NCI-H510A treated with DMSO at 0.1 percent for 48 hours (cell line): Measurements from ENCODE around the gene SCN3A.

ENCODE experiments used
- DNase-seq: peaks from one replicate; lab custom pipeline; 2025; lab: John Stamatoyannopoulos, UW

SCN3A gene

DNA sequence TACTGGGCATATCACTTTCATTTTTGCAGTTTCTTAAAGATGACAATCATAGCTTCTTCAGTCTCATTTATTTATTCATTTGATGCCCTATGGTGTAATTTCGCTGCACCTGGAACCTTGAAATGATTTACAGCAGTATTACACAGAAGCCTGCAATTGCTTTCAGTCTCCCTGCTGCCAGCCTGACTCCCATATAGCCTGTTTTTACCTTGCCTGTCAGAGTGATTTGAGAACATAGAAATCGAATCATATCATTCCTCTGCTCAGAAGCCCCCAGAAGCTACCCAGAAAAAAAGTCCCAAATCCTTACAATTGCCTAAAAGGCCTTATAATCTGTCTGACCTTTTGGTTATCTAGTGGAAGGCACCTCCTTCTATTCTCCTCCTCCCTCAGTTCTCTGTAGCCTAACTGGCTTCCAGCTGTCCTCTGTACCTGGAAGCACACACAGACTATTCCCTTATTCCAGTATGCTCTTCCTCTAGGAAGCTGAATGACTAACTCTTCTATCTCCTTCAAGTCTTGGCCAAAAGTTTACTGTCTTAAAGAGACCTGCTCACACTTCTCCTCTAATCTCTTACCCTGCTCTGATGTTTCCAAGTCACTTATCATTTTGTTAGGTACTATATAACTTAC lies 12.6 kb downstream of the SCN3A start:
- no peak for DNase-seq

DNA sequence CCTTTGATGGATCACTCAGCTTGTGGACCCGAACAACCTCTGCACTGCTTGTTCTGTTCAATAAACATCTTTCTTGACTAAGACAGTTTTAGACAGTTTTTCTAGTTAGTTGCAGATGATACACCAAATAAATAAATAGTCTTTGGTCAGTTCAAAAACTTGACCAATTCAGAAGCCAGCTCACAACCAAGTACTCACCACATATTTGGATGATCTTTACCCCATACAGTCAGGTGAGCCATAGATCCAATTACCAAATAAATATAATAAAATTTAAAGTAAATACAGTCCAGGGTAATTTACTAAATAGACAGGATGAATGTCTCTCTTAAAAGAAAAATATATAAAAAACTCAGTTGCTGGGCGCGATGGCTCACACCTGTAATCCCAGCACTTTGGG lies 18.2 kb downstream of the SCN3A start:
- no peak for DNase-seq

DNA sequence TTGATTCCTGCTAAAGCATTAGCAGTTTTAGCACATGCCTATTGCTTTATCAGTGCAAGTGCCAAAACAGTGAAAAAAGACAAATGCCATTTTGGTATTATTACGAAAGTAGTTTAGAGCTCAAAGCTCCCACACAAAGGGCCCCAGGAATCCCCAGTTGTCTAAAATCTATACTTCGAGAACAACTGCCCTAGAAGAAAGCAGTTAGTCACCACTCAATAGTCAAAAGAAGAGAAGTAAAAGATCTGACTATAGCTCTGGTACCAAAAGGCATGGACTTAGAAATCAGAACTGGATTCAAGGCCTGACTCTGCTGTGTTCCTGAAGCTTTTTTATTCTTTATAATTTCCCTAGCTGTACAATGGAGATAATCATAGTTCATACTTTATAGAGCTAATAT lies 21.8 kb downstream of the SCN3A start:
- no peak for DNase-seq

DNA sequence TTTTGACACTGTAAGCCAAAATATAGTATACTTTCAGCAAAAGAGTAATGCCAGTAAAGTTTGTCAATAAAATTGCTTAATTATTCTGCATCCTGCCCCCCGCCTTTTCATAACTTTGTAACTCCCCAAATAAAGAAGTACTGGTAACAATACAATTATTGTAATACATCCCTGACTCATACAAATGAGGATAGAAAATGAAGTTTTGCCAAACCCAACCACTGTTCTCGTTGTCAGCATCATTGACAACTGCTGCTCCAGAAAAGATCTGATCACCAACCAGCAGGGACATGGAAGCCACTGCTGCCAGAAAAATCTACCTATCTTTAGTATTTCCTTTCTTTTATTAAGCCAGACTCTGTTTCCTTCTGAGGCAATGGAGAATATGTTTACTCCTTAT lies 27.1 kb downstream of the SCN3A start:
- DNase-seq: no peak

GRCh38 chr2:165173215-165173614 lies 30.6 kb downstream of the SCN3A start:
- no peak for DNase-seq

DNA sequence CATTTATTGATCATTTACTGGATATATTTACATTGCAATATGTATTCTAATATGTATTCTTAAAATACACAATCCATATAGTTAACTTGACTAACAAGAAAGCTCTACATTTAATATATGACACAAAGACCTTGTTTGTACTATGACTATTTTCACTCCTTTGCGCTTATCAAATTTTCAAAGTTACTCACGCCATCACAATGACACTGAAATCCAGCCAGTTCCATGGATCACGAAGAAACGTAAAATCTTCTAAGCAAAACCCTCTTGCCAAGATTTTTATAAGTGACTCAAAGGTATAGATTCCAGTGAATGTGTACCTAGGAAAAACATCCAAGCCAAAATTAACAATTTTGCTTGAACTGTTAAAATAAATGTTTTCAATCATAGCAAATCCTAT lies 39.6 kb downstream of the SCN3A start:
- DNase-seq: no peak

GRCh38 chr2:165163761-165164160 lies 40.1 kb downstream of the SCN3A start:
- no peak for DNase-seq

DNA sequence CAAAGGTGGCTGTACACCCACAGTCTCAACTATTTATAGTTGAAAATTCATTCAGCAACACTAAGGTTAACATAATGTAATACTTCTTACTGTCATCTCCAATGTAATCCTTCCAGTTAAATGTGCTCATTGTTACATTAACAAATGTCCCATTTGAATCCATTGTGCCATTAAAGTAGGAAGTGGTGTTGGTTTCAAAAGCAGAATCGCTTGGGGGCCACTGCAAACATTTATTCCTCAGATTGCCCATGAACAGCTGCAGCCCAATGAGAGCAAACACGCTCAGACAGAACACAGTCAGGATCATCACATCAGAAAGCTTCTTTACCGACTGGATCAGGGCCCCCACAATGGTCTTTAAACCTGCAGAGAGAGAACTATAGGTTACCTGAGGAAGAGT lies 41.4 kb downstream of the SCN3A start:
- DNase-seq: no peak

- no peak for DNase-seq
Observed at GRCh38 chr2:165161510-165161909, 42.3 kb downstream of the SCN3A start.

GRCh38 chr2:165157160-165157559 lies 46.7 kb downstream of the SCN3A start:
- DNase-seq: no peak

DNA sequence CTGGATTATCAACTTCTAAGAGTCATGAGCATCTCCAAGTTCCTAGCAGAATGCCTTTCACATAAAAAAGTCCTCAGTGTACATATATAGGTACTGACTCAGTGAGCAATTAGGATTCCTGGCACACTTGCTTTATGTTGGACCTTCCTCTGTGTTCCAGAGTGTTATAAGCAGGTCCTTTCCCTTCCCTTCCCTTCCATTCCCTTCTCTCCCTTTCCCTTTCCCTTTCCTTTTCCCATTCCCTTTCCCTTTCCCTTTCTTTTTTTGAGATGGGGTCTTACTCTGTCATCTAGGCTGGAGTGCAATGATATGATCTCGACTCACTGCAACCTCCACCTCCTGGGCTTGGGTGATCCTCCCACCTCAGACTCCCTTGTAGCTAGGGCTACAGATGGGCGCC lies 48.7 kb downstream of the SCN3A start:
- DNase-seq: no peak

DNA sequence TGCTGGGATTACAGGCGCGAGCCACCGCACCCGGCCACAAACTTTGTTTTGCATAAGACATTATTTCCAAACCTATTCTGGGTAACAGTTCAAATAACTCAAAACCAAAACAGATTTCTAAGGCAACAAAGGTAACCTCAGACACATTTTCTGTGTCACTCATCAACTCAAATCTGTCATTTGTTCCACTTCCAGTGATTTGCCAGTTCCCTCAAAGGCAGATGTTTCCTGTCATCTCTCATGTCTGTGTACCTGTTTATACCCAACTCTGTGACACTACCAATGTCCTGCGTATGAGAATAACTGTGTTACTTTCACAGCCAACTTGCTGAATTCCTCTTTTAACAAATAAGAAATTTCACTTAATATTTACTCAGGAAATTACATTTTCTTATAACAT lies 54.4 kb downstream of the SCN3A start:
- no peak for DNase-seq

- DNase-seq: no peak
Observed at GRCh38 chr2:165147186-165148045, 56.4 kb downstream of the SCN3A start.

DNA sequence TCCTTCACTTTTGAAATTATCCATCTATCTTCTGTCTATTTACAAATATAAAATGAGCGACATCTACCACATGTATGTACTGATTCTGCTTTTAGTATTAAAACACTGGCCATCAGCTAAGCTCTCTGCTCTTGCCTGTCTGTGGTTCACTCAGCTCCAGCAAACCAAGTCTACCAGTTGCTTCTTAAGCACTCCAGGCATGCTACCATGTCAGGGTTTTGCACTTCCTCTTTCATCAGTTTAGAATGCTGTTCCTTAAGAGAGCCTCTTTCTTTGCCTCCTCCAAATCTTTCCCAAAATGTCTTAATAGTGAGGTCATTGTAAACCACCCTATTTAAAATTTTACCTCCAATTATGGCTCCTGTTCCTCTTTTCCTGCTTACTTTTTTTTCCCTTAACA lies 59.5 kb downstream of the SCN3A start:
- no peak for DNase-seq

GRCh38 chr2:165141601-165142354 lies 62.1 kb downstream of the SCN3A start:
- no peak for DNase-seq

DNA sequence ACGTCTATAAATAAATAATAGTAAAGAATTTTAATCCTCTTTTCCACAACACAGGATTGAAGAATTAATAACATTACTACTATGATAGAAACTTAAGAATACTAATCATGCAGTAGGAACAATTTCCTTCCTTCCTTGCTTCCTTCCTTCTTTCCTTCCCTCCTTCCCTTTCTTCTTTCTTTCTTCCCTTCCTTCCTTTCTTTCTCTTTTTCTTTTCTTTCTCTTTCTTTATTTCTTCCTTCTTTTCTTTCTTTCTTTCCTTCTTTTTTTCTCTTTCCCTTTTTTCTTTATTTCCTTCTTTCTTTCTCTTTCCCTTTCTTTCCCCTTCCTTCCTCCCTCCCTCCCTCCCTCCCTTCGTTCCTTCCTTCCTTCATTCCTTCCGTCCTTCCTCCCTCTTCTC lies 77.6 kb downstream of the SCN3A start:
- no peak for DNase-seq

GRCh38 chr2:165122521-165122920 lies 81.3 kb downstream of the SCN3A start:
- no peak for DNase-seq

DNA sequence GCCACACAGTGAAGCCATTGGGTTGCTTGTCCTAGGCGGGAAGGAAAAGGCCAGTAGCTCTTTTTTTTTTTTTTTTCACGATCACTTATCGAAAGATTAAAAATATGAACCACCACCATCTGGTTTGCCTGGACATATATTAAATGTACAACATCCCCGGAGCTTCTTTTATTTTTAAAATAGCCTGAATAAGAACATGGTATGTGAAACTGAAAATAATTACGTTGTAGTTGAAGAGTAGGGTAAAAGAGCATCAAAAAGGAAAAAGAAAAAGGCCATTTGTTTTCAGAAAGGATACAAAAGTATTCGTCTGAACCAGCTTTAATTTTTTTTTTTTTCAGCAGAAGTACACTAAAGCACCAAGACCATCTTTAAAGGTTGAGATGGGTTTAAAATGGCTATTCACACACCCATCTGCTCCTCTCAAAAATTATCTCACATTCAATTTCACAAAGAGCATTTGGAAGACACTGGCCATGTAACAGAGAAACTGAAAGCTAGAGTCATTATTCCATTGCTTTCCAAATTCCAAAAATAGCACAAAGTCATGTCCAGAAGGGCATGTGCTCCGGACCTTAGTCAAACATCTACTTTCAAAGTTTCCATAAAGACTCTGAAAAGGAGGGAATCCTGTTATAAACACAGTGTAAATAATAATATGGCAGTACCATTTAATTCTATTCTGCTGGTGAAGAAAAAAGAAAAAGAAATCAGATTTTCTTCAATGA lies 82.9 kb downstream of the SCN3A start:
- DNase-seq: no peak

DNA sequence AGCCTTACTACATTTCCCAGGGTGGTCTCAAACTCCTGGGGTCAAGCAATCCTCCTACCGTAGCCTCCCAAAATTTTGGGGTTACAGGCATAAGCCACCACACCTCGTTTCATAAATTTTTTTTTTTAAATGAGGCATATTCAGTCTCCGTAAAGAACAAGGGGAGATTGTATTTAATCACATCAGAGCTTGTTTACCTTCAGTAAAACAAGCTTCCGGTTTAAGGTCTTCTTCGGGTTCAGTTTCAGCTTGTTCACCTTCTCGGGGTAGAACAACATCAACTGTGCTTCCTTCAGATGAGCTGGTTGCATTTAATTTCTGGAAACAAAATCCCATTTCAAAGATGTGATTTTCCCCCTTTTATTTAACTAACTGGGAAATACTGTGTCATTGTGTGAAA lies 88.6 kb downstream of the SCN3A start:
- DNase-seq: no peak

GRCh38 chr2:165114346-165114939 lies 89.4 kb downstream of the SCN3A start:
- DNase-seq: no peak

- no peak for DNase-seq
Observed at GRCh38 chr2:165113414-165113813, 90.4 kb downstream of the SCN3A start.

DNA sequence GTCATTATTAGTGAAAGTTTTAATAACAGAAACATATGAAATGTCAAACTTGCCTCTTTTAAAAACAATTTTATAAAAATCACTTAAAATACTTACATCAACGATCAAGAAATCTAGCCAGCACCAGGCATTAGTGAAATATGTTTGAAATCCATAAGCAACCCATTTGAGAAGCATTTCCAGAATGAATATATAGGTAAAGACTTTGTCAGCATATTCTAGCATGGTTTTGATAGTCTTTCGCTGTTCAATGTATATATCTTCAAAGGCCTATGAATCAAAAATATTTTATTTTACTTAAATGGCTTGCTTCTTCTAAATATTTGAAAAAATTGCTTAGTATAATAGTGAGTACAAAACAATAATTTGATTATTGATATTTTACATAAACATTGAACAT lies 91.1 kb downstream of the SCN3A start:
- DNase-seq: no peak
